Neural cell (in vitro differentiated cells): Measurements from ENCODE around the gene FGF14. TPM values are rescaled to one million over a fixed set of nuclear protein-coding genes. Genes with fewer than 3 reads are reported as not detected.

ENCODE experiments used
- H2AFZ ChIP-seq: fragments of 200-600, 300-800 bp; sonication (generic), shearing (Covaris generic); 2 replicates; pipeline ENCODE4 v1.6.0; 2014; ENCODE audit warnings: low read depth, mild to moderate bottlenecking, antibody characterized with exemption, low read length, moderate library complexity
- H3F3A ChIP-seq: fragments of 200-600 bp; shearing (Covaris generic); 2 replicates; pipeline ENCODE4 v1.6.1; 2016; ENCODE audit warnings: mild to moderate bottlenecking, moderate library complexity, mixed read lengths, antibody characterized with exemption, low read length; ENCODE audit not compliant: insufficient read depth, poor library complexity, severe bottlenecking
- H3K27ac ChIP-seq: fragments of 200-600, 300-800 bp; sonication (generic), shearing (Covaris generic); 2 replicates; pipeline ENCODE4 v1.5.1; 2014; ENCODE audit warnings: mild to moderate bottlenecking, low read length, moderate library complexity
- H3K27me3 ChIP-seq: fragments of 300-800, 200-600 bp; sonication (generic), shearing (Covaris generic); 2 replicates; pipeline ENCODE4 v1.6.0; 2014; ENCODE audit warnings: mild to moderate bottlenecking, low read depth, low read length, moderate library complexity; ENCODE audit not compliant: insufficient read depth
- H3K36me3 ChIP-seq: fragments of 300-800, 200-600 bp; sonication (generic), shearing (Covaris generic); 2 replicates; pipeline ENCODE4 v1.5.1; 2014; ENCODE audit warnings: mild to moderate bottlenecking, antibody characterized with exemption, low read length, moderate library complexity; ENCODE audit not compliant: insufficient read depth
- H3K4me2 ChIP-seq: fragments of 300-800, 200-600 bp; sonication (generic), shearing (Covaris generic); 2 replicates; pipeline ENCODE4 v1.6.0; 2014; ENCODE audit warnings: mild to moderate bottlenecking, low read length
- H3K4me3 ChIP-seq: fragments of 300-800, 200-600 bp; sonication (generic), shearing (Covaris generic); 2 replicates; pipeline ENCODE4 v1.5.1; 2014; ENCODE audit warnings: mild to moderate bottlenecking, low read length, moderate library complexity
- H3K79me2 ChIP-seq: fragments of 200-600 bp; shearing (Covaris generic); replicated peaks from 2 replicates; pipeline ENCODE4 v1.6.0; 2014; ENCODE audit warnings: mild to moderate bottlenecking, low read length, moderate library complexity; ENCODE audit not compliant: insufficient read depth
- H3K9ac ChIP-seq: fragments of 300-800, 200-600 bp; sonication (generic), shearing (Covaris generic); 2 replicates; pipeline ENCODE4 v1.6.1; 2016; ENCODE audit warnings: mild to moderate bottlenecking, low read length, mixed read lengths
- H3K9me2 ChIP-seq: fragments of 200-600 bp; shearing (Covaris generic); 2 replicates; pipeline ENCODE4 v1.6.1; 2016; ENCODE audit warnings: mild to moderate bottlenecking, low read length, mixed read lengths; ENCODE audit not compliant: insufficient read depth
- H3K9me3 ChIP-seq: fragments of 200-600, 300-800 bp; sonication (generic), shearing (Covaris generic); 2 replicates; pipeline ENCODE4 v1.6.1; 2016; ENCODE audit warnings: mild to moderate bottlenecking, mixed run types, low read length, moderate library complexity, mixed read lengths
- H4K20me1 ChIP-seq: fragments of 200-600 bp; shearing (Covaris generic); 2 replicates; pipeline ENCODE4 v1.6.1; 2016; ENCODE audit warnings: mild to moderate bottlenecking, mixed run types; ENCODE audit not compliant: insufficient read depth
- EP300 ChIP-seq: fragments of 450-650 bp; conservative IDR thresholded peaks from 2 replicates; pipeline ENCODE4 v1.6.1; 2014; ENCODE audit warnings: antibody characterized with exemption, mild to moderate bottlenecking, moderate library complexity; ENCODE audit not compliant: poor library complexity, severe bottlenecking
- EZH2 ChIP-seq: fragments of 200-600, 300-800 bp; shearing (Covaris generic), sonication (generic); IDR thresholded peaks from 2 replicates; pipeline ENCODE4 v1.6.1; 2014; ENCODE audit warnings: antibody characterized with exemption, low read length, borderline replicate concordance, mild to moderate bottlenecking; ENCODE audit not compliant: insufficient read depth, poor library complexity, severe bottlenecking
- MXI1 ChIP-seq: fragments of 450-650 bp; conservative IDR thresholded peaks from 2 replicates; pipeline ENCODE4 v1.6.1; 2014; ENCODE audit warnings: antibody characterized with exemption, mild to moderate bottlenecking; ENCODE audit not compliant: poor library complexity, severe bottlenecking
- POLR2AphosphoS5 ChIP-seq: IDR thresholded peaks from 2 replicates; pipeline ENCODE4 v1.6.1; 2012
- RAD21 ChIP-seq: fragments of 450-650 bp; conservative IDR thresholded peaks from 2 replicates; pipeline ENCODE4 v1.6.1; 2014; ENCODE audit warnings: antibody characterized with exemption, mild to moderate bottlenecking, moderate library complexity
- REST ChIP-seq: IDR thresholded peaks from 2 replicates; pipeline ENCODE4 v1.6.1; 2012; ENCODE audit warnings: borderline replicate concordance
- SMC3 ChIP-seq: fragments of 450-650 bp; conservative IDR thresholded peaks from 2 replicates; pipeline ENCODE4 v1.6.1; 2014; ENCODE audit warnings: antibody characterized with exemption, mild to moderate bottlenecking, moderate library complexity; ENCODE audit not compliant: poor library complexity
- TAF1 ChIP-seq: IDR thresholded peaks from 2 replicates; pipeline ENCODE4 v1.6.1; 2012; ENCODE audit warnings: low read depth
- polyA plus RNA-seq: library from polyadenylated mRNA; depleted of rRNA; stranded (reverse); fragments of >200 nt; gene quantifications from 2 replicates; pipeline ENCODE4 v1.2.3, GENCODE V29; 2014
- TF ChIP-seq, protein P1 (sequence below): fragments of 450-650 bp; IDR thresholded peaks from 2 replicates; pipeline ENCODE4 v1.5.1; 2014; ENCODE audit warnings: antibody characterized with exemption, mild to moderate bottlenecking, moderate library complexity; ENCODE audit not compliant: poor library complexity, severe bottlenecking

The FGF14 gene
- polyA plus RNA-seq, 1 donor from 2014 or later = 36.4 TPM

- Histone ChIP-seq H3F3A (no peaks in the 10 kb centered on the region), H3K9me3 (no peaks in the 10 kb centered on the region), H3K27me3 (peaks cover 81% of the 10 kb centered on the region), H3K4me2 (peak overlapping the region; percentile 71), H3K9ac (peak overlapping the region; percentile 78), H3K36me3 (no peaks in the 10 kb centered on the region), H2AFZ (peak overlapping the region; percentile 4), H3K9me2 (no peaks in the 10 kb centered on the region), H4K20me1 (no peaks in the 10 kb centered on the region), H3K4me3 (peak overlapping the region; percentile 86), H3K27ac (peak overlapping the region; percentile 59), H3K79me2 (peaks cover 38% of the 10 kb centered on the region)
- TF ChIP-seq REST (no peak), TAF1 (no peak), EZH2 (no peak), POLR2AphosphoS5 (no peak), SMC3 (no peak), EP300 (no peak), MXI1 (no peak), RAD21 (no peak)
- TF ChIP-seq, protein P1, sequence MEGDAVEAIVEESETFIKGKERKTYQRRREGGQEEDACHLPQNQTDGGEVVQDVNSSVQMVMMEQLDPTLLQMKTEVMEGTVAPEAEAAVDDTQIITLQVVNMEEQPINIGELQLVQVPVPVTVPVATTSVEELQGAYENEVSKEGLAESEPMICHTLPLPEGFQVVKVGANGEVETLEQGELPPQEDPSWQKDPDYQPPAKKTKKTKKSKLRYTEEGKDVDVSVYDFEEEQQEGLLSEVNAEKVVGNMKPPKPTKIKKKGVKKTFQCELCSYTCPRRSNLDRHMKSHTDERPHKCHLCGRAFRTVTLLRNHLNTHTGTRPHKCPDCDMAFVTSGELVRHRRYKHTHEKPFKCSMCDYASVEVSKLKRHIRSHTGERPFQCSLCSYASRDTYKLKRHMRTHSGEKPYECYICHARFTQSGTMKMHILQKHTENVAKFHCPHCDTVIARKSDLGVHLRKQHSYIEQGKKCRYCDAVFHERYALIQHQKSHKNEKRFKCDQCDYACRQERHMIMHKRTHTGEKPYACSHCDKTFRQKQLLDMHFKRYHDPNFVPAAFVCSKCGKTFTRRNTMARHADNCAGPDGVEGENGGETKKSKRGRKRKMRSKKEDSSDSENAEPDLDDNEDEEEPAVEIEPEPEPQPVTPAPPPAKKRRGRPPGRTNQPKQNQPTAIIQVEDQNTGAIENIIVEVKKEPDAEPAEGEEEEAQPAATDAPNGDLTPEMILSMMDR = no peak
These were observed 484.9 kb downstream of the FGF14 start for GRCh38 chr13:101916775-101917474.

- Histone ChIP-seq H3F3A (no peaks in the 10 kb centered on the region), H2AFZ (peak overlapping the region; percentile 4), H3K27ac (peak overlapping the region; percentile 59), H3K4me2 (peak overlapping the region; percentile 19), H3K27me3 (peaks cover 74% of the 10 kb centered on the region), H3K9ac (peak overlapping the region; percentile 78), H3K4me3 (peak overlapping the region; percentile 86), H3K9me2 (no peaks in the 10 kb centered on the region), H3K79me2 (peaks cover 45% of the 10 kb centered on the region), H3K36me3 (no peaks in the 10 kb centered on the region), H4K20me1 (no peaks in the 10 kb centered on the region), H3K9me3 (no peaks in the 10 kb centered on the region)
- TF ChIP-seq MXI1 = peak; percentile 19
- no peak for TF ChIP-seq TAF1
- no peak for TF ChIP-seq EP300
- TF ChIP-seq EZH2 = no peak
- TF ChIP-seq, protein P1 = peak; percentile 76
- TF ChIP-seq REST = no peak
- TF ChIP-seq RAD21 = peak; percentile 81
- TF ChIP-seq POLR2AphosphoS5 = peak; percentile 41
- peak; percentile 83 for TF ChIP-seq SMC3
These were observed 485.6 kb downstream of the FGF14 start for GRCh38 chr13:101916108-101916774.
